HG03571 (cell line): ENCODE measurements around the gene SLC46A1.

ENCODE experiments used
- ATAC-seq: cut with Tn5 transposase; IDR thresholded peaks from one replicate; pipeline ENCODE4 v1.9.1; 2021; ENCODE audit not compliant: unreplicated experiment

The SLC46A1 gene

GRCh38 chr17:28363186-28363585 lies 42.8 kb downstream of the SLC46A1 start:
- ATAC-seq = no peak

GRCh38 chr17:28357901-28358197 lies 48.2 kb downstream of the SLC46A1 start:
- no peak for ATAC-seq

- peak; percentile 90 for ATAC-seq
These were observed 48.7 kb downstream of the SLC46A1 start, which contains the start of gene POLDIP2 for GRCh38 chr17:28357061-28357900. Gene POLDIP2 (minus strand): TSS chr17:28357527. CDS start chr17:28357448, 79 bp downstream.

- no peak for ATAC-seq
These were observed 55.7 kb downstream of the SLC46A1 start for GRCh38 chr17:28350271-28350670.

- ATAC-seq = no peak
These were observed 57.0 kb downstream of the SLC46A1 start for GRCh38 chr17:28348979-28349378.

- ATAC-seq = no peak
These were observed 58.6 kb downstream of the SLC46A1 start for GRCh38 chr17:28347261-28347891.

- ATAC-seq = no peak
These were observed 59.2 kb downstream of the SLC46A1 start for GRCh38 chr17:28346746-28347246.

- ATAC-seq = no peak
These were observed 59.8 kb downstream of the SLC46A1 start for GRCh38 chr17:28346199-28346580.

- ATAC-seq = no peak
These were observed 60.4 kb downstream of the SLC46A1 start for GRCh38 chr17:28345419-28346198.
